Astrocyte (in vitro differentiated cells and primary cell): Measurements from ENCODE around the gene HES2.

Experiments used
- CTCF ChIP-seq: IDR thresholded peaks from 2 replicates; pipeline ENCODE4 v1.5.1; 2011; ENCODE audit warnings: low read depth, mild to moderate bottlenecking, inconsistent platforms, low read length, moderate library complexity; ENCODE audit not compliant: insufficient read depth
- EZH2 ChIP-seq: IDR thresholded peaks from 2 replicates; pipeline ENCODE4 v1.6.1; 2012; ENCODE audit warnings: mild to moderate bottlenecking, low read length, inconsistent platforms; ENCODE audit not compliant: insufficient read depth

- no peak for TF ChIP-seq CTCF
- TF ChIP-seq EZH2: peak; percentile 6
Measured at GRCh38 chr1:6427441-6428390, 8.0 kb upstream of the HES2 start.
